Stimulated activated CD4-positive, alpha-beta T cell treated with anti-CD3 and anti-CD28 coated beads, Interleukin-1b, Interleukin-23, amount 100 ng/mL, for 24 hours (primary cell): ENCODE measurements around the gene DOK3.
A peak's percentile ranks its signal among the peaks of the same experiment; 100 is the strongest.

ENCODE experiments used
- DNase-seq, 4 experiments: peaks; one replicate each; pipeline ENCODE4 v3.0.0-alpha.2; 2020; ENCODE audit warnings: low read depth in 4 of 4, low spot score in 1 of 4

DOK3 gene

DNA sequence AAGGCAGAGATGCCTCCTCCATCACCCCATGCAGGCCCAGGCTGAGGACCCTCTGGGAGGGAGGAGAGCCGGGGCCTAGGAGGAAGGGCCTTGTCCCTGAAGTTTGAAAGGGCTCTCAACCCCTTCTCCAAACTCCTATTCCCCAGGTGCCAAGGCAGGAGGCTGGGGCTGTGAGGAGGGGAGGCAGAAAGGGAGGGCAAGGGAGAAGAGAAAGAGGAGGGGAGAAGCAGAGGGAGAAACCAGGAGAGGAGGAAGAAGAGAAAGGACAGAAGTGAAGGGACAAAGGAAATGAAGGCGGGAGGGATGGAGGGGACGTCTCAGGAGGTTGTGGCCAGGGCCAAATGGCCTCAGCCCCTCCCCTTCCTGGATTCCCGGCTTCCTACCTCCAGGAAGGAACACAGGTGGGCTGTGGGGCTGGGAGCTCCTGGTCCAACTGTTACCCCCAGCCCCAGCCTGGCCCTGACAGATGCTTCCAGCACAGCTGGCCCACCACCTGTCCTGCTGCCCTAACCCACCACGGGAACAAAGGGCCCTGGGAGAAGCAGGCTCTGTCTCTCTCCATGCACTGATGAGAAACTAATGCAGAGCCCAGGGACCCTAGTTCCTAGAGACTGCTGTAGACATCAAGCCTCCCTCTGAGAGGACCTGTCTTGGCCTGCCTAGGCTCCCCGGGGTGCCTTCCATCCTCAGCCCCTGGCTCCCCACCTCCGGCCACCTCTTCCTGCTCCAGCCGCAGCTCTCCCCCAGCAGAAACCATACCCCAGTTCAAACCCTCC, 39.7 kb downstream of the DOK3 start:
- no peak for DNase-seq

DNA sequence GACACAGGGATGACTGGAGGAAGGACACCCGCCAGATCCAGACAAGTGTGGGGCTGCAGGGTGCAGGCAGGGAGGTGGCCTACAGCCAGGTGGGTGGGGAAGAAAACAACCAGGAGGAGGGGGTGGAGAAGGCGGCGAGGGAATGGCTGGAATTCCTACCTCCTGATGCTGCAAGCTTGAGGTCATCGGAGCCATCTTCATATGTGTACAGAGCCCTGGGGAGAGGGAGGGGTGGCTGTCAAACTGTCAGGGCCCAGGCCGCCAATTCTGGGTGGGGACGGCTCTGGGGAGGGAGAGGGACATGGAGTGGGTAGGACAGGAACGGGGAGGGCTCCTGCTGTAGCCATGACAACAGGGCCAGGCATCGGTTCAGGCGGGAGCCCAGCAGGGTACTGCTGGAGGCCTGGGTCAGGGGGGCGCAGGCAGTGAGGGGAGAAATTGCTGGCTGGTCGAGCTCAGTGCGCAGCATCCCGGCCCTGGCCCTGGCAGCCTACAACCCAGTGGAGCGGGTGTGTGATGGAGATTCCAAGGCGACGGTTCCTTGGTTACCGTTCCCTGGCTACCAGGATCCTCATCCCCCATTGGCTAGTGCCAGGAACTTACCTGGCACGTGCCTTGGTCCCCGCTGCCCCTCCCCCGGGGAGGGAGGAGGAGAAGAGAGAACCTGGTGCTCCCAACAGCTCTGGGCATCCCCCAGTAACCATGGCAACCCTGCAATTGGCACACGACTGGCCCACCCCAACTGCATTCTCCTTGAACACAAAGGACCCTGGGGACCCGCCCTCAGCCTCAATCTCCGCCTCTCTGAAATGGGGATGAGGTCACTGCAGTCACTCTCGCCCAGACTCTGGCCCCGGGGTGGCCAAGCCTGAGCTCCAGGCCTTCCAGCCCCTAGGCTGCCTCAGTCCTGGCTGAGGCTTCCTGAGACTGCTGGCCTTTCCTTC, 40.7 kb downstream of the DOK3 start:
- DNase-seq = no peak

DNA sequence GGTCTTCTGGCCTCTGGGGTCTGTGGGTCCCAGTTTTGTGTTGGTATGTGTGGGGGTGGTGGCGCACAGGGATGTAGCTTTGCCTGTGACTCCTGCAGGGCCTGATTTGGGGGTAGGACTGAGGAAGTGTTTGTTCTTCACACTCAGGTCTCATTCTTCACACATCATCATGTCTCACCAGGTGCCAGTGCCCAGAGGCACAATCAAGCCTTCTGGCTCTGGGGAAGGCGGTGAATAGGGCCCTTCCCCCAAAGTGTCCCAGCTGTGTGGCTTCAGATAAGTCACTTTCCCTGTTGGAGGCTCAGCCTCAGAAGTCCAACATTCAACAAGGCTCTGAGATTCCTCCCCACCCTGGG, 41.3 kb downstream of the DOK3 start:
- no peak for DNase-seq

DNA sequence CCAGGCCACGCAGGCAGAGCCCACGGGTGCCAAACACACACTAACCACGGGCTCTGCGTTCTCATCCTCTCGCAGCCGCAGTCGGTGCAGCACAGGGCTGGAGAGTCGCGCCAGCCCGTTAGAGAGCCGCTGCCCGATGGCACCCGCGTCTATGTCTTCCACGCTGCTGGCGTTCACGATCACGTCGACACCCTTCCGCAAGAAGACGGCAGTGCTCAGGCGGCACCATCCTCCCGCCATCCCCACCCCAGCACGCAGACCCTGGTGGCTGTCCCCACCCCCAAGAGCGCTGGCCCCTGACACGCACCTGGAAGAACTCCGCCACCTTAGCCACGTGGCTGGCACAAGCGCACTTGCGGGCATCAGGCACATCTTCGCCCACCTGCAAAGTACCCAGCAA, 42.2 kb downstream of the DOK3 start:
- DNase-seq = no peak

DNA sequence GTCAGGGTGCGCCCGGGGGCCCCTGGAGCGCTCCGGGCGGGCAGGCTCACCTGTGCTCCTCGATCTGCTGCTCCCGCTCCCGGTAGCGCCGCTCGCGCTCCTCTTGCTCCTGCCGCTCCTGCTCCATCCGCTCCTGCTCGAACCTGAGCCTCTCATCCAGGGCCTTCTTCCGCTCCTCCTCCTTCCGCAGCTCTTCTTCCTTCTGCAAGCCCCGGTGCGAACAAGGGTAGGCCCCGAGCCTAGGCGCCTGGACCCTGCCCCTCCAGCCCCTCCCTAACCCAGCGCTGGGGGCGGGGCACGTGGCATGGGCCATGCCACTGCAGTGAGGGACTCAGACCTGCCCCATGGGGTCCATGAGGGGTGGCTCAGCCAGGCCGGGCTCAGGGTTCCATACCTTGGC, 42.8 kb downstream of the DOK3 start:
- DNase-seq = no peak

DNA sequence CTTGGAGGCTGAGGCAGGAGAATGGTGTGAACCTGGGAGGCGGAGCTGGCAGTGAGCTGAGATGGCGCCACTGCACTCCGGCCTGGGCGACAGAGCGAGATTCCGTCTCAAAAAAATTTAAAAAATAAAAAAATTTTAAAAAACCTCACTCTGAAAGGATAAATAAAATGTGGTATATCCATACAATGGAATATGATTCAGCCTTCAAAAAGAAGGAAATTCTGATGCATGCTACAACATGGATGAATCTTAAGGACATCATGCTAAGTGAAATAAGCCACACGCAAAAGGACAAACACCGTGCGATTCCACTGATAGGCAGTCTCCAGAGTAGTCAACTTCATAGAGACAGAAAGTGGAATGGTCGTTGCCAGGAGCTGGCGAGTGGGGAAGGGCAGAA, 44.6 kb downstream of the DOK3 start:
- DNase-seq = no peak

DNA sequence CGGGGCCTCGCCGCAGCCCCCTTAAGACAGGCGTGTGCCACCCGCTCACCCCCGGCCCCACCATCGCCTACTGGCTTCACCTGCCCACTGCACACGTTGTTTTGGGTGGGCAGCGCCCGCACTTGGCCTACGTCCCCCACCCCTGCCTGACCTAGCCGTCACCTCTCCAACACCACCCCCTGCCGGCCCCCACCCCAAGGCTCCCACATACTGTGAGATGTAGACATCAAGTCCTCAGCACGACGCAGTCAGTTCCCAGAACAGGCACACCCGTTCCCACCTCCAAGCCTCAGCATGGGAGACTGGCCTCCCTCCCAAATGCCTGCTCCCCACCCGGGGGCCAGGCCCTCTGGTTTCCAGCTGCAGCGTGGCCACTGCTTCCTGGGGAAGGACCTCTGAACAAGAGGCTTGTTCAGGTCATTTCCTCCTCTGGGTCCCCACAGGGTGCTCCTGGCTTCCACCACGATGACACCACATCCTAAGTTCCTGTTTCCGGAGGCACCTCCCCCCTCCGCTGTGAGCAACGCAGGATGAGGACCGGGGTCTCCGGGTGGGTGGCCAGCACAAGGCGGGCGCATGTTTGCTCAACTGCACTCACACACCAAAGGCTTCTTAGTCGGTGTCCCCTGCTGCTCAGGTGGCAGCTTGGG, 47.5 kb downstream of the DOK3 start:
- DNase-seq = no peak

DNA sequence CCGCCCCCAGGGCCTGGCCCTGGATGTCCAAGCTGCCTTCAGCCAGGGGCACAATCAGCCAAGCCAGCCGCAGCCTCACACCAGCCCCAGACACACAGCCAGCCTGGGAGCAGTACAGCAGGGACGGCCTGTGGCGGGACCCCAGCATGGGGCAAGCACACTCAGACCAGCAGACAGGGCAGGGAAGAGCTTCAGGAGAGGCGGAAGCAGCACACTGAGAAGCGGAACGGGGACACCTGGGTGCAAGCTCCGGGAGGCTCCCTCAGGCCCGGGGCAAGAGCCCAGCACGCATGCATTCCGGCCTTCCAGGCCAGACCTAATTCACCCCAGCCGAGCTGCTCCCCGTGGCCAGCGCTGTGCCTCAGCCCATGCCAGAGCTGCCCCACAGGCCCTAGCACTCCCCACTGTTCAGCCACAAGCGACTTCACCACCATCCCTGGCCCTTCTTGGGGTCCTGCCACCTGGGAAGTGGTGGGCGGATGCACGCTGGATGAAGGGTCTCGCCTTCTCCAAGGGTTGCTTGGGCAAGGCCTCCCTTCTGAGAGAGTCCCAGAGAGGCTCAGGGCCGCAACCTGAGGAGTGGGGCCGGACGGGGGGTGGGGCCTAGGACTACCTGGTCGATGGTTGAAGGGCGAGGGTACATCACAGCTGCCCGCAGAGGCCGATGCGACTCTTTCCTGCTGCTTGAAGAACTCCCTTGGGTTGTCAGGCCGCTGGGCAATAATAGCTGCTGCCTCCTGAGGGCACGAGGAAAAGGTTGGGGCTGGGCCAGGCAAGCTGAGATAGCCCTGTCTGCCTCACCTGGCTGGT, 49.6 kb downstream of the DOK3 start:
- DNase-seq = no peak

DNA sequence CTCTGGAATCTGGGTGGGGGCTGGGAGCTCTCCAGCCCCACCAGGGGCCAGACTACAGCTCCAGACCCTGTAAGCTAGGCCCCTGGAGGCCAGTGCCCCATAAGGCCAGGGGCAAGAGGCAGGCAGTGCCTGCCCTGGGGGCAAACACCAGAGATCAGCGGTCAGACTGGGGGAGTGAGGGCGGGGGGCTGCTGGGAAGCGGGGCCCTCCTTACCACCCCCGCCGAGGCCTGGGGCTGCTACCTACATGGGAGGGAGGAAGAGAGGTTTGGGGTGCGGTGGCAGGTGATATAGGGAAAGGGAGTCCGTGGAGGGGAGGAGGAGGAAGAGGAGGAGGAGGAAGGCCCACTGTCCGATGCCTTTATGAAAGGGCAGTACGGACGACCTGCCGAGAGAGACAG, 50.3 kb downstream of the DOK3 start:
- no peak for DNase-seq

DNA sequence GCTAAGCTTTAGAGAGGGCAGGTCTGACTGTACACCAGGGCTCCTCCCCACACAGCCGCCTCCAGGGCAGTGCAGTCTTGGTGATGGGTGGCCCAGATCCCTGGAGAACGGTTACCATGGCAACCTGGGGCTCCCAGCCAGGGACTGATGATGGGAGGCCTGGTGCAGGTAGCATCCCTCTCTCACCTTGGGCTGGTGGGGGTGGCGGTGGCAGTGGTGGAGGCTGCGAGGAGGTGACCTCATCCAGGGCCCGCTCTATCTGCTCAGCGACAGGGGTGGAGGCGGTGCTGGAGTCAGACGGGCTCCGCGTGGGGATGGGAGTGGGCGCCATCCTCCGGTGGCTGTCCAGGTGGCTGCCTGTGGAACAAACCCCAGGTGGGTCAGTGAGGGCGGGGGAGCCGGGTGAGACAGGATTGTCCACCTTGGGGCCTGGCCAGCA, 50.7 kb downstream of the DOK3 start:
- DNase-seq = no peak

DNA sequence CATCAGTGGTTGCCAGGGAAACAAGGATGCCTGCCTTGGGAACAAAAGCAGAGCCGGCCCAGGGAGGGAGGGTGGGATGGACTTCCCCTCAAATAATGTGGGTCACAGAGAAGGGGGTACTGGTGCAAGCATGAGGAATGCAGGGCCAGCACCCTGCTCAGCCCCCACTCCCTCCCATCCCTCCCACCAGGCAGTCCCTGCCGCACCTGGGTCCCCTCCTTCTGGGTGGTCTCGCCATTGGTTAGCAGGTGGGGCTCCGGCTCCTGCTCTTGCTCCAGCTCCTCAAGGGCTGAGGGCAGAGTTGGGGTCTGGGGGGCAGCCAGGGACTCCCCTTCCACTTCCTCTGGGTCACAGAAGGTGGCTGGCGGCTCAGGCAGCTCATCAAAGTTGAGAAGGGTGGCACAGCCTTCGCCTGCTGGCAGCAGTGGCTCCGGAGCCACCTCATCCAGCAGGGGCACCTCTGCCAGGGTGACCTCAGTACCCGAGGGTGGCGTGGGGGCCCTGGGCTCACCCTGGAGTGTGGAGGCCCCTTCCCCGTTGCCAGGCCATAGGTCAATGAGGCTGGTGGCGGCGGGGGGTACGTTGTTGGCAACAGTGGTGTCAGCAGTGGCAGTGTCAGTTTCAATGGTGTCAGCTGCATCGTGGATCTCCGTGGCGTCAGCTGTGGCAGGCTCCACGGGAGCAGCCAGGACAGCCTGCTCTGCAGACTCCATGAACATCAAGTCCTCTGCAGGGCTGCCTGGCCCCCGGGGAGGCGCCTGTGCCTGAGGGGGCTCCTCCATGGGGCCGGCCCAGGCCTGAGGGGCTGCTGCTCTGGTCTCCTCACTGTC, 51.6 kb downstream of the DOK3 start:
- no peak for DNase-seq

DNA sequence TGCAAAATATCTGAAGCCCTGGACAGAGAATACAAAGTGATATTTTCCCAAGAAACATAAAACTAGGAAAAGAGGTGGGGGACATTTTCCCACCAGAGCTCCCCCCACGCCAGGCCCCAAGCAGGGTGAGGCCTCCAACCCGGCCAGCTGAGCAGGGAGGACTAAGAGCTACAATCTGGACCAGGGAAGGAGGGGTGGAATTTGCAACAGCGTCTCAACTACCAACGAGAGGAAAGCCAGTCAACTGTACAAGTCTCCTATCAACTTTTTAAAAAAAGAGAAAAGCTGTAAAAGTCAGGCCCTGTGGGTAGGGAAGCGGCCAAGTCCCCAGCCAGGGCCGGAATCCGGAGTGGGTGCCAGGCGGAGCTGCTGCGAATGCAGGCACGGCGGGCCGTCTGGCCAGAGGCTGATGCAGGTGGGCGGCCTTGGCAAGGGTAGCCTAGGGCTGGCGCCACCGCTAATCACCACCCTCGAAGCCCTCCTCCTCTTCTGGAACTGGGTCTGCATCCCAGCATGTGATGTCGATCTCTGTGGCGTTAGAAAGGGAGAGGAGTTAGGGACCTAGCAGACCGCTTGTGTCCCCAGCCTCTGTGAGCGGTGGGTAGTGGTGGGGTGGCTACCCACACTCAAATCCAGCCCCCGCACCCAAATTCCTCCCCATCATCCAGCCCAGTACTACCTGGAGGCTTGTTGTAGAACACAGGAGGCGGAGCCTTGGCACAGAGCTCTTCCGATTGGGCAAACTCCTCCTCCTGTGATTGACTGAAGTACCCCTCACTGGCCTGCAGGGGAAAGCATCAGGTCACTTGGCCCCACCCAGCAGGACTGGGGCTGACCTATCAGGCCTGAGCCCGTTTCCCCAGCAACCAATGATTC, 52.4 kb downstream of the DOK3 start:
- no peak for DNase-seq

DNA sequence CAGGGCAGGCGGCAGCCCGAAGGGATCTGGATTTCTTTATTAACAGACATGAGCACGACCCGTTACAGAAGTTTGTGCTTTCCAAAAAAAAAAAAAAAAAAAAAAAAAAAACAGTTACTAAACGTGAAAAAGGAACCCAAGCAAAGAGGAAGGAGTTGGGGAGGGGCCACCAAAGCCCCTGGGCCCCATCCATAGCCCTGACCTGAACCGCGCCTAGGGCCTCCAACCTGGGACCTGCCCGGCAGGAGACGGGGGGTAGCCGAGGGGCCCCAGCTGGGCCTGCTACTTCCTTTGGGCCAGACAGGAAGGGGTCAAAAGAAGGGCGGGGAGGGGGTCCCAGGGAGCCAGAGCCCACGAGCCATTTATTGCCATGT, 53.0 kb downstream of the DOK3 start:
- no peak for DNase-seq

DNA sequence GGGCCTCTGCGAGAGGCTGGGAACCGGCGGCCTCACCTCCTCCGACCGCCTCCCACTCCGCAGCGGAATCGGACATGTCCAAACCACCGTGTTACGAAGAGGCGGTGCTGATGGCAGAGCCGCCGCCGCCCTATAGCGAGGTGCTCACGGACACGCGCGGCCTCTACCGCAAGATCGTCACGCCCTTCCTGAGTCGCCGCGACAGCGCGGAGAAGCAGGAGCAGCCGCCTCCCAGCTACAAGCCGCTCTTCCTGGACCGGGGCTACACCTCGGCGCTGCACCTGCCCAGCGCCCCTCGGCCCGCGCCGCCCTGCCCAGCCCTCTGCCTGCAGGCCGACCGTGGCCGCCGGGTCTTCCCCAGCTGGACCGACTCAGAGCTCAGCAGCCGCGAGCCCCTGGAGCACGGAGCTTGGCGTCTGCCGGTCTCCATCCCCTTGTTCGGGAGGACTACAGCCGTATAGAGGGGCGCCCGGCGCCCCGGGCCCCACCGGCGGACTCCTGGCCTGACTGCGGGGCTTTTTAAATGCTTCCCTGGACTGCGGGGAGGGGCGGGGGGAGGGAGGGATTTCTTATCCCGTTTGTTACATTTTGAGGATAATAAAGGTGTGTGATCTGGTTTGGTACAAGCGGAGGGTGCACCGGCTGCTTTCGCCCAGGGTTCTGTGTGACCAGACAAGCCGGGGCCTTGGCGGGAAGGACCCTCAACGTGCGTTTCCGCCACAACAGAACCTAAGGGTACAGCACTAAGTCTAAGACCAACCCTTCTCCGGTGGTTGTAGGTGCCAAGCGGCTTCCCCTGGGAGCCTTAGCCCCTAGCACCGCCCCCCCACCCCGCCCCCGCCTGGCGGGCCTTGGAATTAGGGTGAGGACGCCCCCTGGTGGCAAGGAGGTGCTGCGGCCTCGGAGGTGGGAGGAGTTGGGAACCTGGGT, 53.7 kb downstream of the DOK3 start:
- peak; percentile 93 to 100 (median 97) for DNase-seq

DNA sequence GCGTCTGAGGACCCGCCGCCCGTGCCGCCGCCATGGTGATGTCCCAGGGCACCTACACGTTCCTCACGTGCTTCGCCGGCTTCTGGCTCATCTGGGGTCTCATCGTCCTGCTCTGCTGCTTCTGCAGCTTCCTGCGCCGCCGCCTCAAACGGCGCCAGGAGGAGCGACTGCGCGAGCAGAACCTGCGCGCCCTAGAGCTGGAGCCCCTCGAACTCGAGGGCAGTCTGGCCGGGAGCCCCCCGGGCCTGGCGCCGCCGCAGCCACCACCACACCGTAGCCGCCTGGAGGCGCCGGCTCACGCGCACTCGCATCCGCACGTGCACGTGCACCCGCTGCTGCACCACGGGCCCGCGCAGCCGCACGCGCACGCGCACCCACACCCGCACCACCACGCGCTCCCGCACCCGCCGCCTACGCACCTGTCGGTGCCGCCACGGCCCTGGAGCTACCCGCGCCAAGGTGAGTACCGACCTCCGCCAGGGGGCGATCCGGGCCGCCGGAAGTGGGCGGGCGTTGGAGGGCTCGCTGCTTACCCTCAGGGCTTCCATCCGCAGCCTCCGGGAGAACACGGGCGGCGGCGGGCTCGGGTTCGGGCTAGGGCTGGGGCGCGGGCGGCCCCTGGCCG, 54.5 kb downstream of the DOK3 start:
- DNase-seq = peak; percentile 78 to 90 (median 86)

DNA sequence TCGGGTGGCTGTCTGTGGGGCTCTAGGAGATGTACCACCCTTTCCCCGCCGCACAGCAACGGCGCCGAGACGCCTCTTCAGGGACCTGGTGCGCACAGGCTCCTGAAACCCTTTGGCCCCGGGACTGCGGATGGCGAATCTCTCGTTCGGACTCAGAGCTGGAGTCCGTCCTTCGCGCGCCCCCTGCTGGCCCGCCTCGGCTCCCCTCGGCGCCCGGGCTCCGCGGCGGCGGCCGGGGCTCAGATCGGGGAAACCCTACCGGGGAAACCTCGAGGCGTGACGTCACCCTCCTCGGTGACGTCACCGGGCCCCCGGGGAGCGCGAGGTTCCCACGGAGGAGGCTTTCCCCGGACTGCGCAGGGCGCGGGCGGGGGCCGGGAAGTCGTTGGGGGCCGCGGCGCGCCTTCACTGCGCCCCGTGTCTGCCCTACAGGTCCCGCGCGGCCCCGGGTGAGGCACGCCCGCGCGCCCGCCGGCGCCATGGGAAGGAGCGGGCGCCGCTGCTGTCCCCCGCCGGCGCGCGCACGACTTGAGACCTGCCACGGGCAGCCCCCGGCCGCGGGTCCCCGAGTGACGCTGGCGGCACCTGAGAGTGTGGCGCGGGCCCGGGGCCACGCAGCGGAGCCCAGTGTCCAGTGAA, 55.1 kb downstream of the DOK3 start:
- DNase-seq = peak; percentile 83 to 95 (median 90)

DNA sequence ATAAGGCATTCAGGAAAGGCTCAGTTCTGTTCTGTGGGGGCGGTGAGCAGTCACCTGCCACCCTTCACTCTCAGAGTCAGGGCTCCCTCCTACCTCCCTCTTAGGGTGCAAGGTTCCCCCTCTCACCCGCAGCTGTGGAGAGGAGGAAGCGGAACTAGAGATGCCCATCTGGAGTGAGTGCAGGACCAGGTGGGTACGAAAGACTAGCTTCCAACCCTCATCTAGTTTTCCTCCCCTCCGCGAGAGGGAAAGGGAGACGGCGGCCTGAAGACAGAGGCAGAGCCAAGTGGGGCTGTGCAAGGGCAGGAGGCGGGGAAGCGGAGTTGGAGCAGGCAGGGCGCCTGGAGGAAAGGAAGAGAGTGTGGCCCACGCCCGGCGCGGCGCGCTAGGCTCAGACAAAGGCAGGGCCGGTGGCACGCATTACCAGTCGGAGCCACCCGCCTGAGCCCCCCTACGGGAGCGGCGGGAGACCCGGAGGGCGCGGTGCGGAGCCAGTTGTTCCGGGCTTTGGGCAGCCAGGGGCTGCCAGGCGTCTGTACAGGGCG, 55.7 kb downstream of the DOK3 start:
- DNase-seq = no peak
